PFSK-1 (cell line): ENCODE results near the gene FTCDNL1.

ENCODE experiments used
- FOXP2 ChIP-seq: optimal IDR thresholded peaks from 2 replicates; pipeline ENCODE3; 2011; ENCODE audit warnings: borderline replicate concordance, control low read depth, inconsistent platforms; ENCODE audit not compliant: insufficient read depth; ENCODE audit errors: extremely low read length, extremely low read depth
- POLR2AphosphoS5 ChIP-seq: IDR thresholded peaks from 2 replicates; pipeline ENCODE4 v1.6.1; 2012; ENCODE audit warnings: low read depth, mild to moderate bottlenecking, control low read depth, low read length, moderate library complexity
- REST ChIP-seq, 2 experiments: IDR thresholded peaks; 2 replicates each; pipeline versions ENCODE4 v1.6.1 to v1.8.0; 2011 to 2012; ENCODE audit warnings: low read depth in 2 of 2, low read length in 2 of 2, control low read depth in 1 of 2, inconsistent platforms in 1 of 2, mild to moderate bottlenecking in 1 of 2, moderate library complexity in 1 of 2; ENCODE audit not compliant: insufficient read depth in 1 of 2
- SIN3A ChIP-seq: IDR thresholded peaks from 2 replicates; pipeline ENCODE4 v1.6.1; 2012; ENCODE audit warnings: mild to moderate bottlenecking, low read length, moderate library complexity, borderline replicate concordance; ENCODE audit not compliant: insufficient read depth
- TAF1 ChIP-seq: IDR thresholded peaks from 2 replicates; pipeline ENCODE4 v1.6.1; 2012; ENCODE audit warnings: low read length, control low read depth, borderline replicate concordance; ENCODE audit not compliant: insufficient read depth

The FTCDNL1 gene

GRCh38 chr2:199716807-199717586, 134.0 kb downstream of the FTCDNL1 start:
- TF ChIP-seq TAF1 (no peak), FOXP2 (no peak), POLR2AphosphoS5 (no peak), REST (IDR thresholded peaks at IDR 0.05; ENCODE audit: insufficient read depth in 1 of 2, low read depth in 2 of 2, low read length in 2 of 2) (no peak), SIN3A (no peak)

GRCh38 chr2:199713746-199714145, 137.2 kb downstream of the FTCDNL1 start:
- TF ChIP-seq POLR2AphosphoS5, result no peak
- TF ChIP-seq REST (IDR thresholded peaks at IDR 0.05; ENCODE audit: insufficient read depth in 1 of 2, low read depth in 2 of 2, low read length in 2 of 2), result no peak

- TF ChIP-seq FOXP2 (no peak), SIN3A (no peak), REST (IDR thresholded peaks at IDR 0.05; ENCODE audit: insufficient read depth in 1 of 2, low read depth in 2 of 2, low read length in 2 of 2) (no peak), TAF1 (no peak), POLR2AphosphoS5 (no peak)
These were observed 140.4 kb downstream of the FTCDNL1 start for GRCh38 chr2:199710551-199710950.
